Measurements from ENCODE around the gene MRC1. TPM values are rescaled to one million over a fixed set of nuclear protein-coding genes. Genes with fewer than 3 reads are reported as not detected.

Gene MRC1
- total and polyA plus RNA-seq, 4 donors: 14.0 to 161 (median 43.6) TPM

- ATAC-seq (ENCODE audit: insufficient read depth, low FRiP score): no peak
- no peak overlapping the region for H3K9ac ChIP-seq (ENCODE audit: insufficient read depth in 1 of 2, low read length in 2 of 2)
- WGBS, 2 donors: 65 to 70% methylated on average over 2 of the region's 2 CpGs
These were observed 57.9 kb downstream of the MRC1 start for GRCh38 chr10:17867056-17867455.

DNA sequence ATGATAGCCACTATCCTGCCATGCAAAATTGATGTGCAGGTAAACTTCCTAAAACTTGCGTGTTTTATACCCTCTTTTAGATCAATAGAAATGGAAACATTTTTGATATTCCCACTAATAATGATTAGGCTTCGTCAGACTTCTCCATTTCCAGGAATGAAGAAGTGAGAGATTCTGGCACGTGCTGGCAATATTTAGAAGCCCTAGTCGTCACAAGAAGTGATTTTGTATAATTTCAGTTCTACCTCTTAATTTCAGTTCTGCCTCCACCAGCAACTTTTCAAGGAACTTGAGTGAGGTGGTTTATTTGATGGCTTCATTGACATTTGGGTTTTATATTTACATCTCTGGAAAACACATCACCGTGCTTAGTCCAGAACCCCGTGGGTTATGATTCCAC is 61.9 kb downstream of the MRC1 start:
- H3K9ac ChIP-seq (ENCODE audit: insufficient read depth in 1 of 2, low read length in 2 of 2): no peak overlapping the region
- no peaks in the 10 kb centered on the region for H3K27me3 ChIP-seq (ENCODE audit: control insufficient read depth in 3 of 3, insufficient read depth in 3 of 3, low read length in 2 of 3)
- no peaks in the 10 kb centered on the region for H3K36me3 ChIP-seq (ENCODE audit: control insufficient read depth in 4 of 4, insufficient read depth in 4 of 4, low read length in 4 of 4)
- 74 to 84% methylated on average over 6 of the region's 6 CpGs for WGBS, 2 donors
- H3K4me3 ChIP-seq: no peak overlapping the region
- DNase-seq: no peak
- no peaks in the 10 kb centered on the region for H3K4me1 ChIP-seq (ENCODE audit: control insufficient read depth in 5 of 5, insufficient read depth in 5 of 5, low read length in 5 of 5)
- H3K9me3 ChIP-seq (ENCODE audit: control insufficient read depth in 4 of 4, insufficient read depth in 3 of 4, low read length in 3 of 4): no peaks in the 10 kb centered on the region
- TF ChIP-seq CTCF (IDR thresholded peaks at IDR 0.05; ENCODE audit: control extremely low read depth, extremely low read depth): no peak
- H3K27ac ChIP-seq (ENCODE audit: low read depth in 1 of 2, low read length in 1 of 2): no peak overlapping the region
- ATAC-seq (ENCODE audit: insufficient read depth, low FRiP score): no peak

More at GRCh38 chr10:17867056-17867455, 57.9 kb downstream of the MRC1 start:
- no peak for DNase-seq
- peaks cover 0 to 11% (median 0%) of the 10 kb centered on the region in 5 donors for H3K4me1 ChIP-seq (ENCODE audit: control insufficient read depth in 5 of 5, insufficient read depth in 5 of 5, low read length in 5 of 5)
- H3K27ac ChIP-seq (ENCODE audit: low read depth in 1 of 2, low read length in 1 of 2): no peak overlapping the region
- TF ChIP-seq CTCF (IDR thresholded peaks at IDR 0.05; ENCODE audit: control extremely low read depth, extremely low read depth): no peak
- no peak overlapping the region for H3K4me3 ChIP-seq
- no peaks in the 10 kb centered on the region for H3K36me3 ChIP-seq (ENCODE audit: control insufficient read depth in 4 of 4, insufficient read depth in 4 of 4, low read length in 4 of 4)
- H3K9me3 ChIP-seq (ENCODE audit: control insufficient read depth in 4 of 4, insufficient read depth in 3 of 4, low read length in 3 of 4): no peaks in the 10 kb centered on the region
- no peaks in the 10 kb centered on the region for H3K27me3 ChIP-seq (ENCODE audit: control insufficient read depth in 3 of 3, insufficient read depth in 3 of 3, low read length in 2 of 3)

DNA sequence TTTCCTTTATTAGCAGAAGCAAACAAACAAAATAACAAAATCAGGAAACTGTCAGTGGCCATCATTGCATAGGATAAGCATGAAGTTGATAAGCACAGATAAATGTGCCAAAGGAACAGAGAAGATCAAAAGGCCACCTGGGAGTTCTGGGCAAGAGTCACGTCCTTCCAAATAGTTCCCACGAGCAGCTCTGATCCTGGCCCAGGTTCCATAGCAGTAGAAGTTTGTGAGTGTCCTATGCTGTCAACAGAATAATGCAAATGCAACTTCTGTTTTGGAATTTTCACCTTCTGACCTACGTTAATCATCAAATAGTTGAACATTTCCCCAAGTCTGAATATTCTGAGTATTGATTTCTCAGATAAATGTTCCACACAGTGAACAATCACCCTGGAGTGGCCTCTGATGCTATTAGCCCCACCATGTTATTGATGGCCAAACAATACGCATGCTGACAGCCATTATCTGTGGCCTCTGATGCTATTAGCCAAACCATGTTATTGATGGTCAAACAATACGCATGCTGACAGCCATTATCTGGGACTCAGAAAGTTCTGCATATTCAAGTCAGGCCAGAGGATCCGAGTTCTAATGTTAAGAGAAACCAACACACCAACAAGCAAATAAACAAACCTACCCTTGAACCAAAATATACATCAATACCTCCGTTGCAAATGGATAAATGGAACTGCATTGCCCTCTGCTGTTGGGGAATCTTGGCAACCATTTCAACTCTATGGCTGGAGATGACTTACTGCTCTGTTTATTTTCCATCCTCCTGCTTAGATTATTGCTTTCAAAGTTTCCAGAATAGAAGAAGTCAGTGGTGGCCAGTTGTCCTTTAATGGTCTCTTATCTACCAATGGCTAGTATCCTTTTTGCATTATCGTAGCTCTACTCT is 63.3 kb downstream of the MRC1 start:
- peak; percentile 1 for TF ChIP-seq CTCF (IDR thresholded peaks at IDR 0.05; ENCODE audit: control extremely low read depth, extremely low read depth)
- Histone ChIP-seq H3K27ac (ENCODE audit: low read depth in 1 of 2, low read length in 1 of 2) (no peak overlapping the region), H3K4me1 (ENCODE audit: control insufficient read depth in 5 of 5, insufficient read depth in 5 of 5, low read length in 5 of 5) (no peaks in the 10 kb centered on the region), H3K9ac (ENCODE audit: insufficient read depth in 1 of 2, low read length in 2 of 2) (no peak overlapping the region), H3K9me3 (ENCODE audit: control insufficient read depth in 4 of 4, insufficient read depth in 3 of 4, low read length in 3 of 4) (no peaks in the 10 kb centered on the region), H3K36me3 (ENCODE audit: control insufficient read depth in 4 of 4, insufficient read depth in 4 of 4, low read length in 4 of 4) (no peaks in the 10 kb centered on the region), H3K27me3 (ENCODE audit: control insufficient read depth in 3 of 3, insufficient read depth in 3 of 3, low read length in 2 of 3) (no peaks in the 10 kb centered on the region), H3K4me3 (no peak overlapping the region)
- 65 to 69% methylated on average over 8 of the region's 8 CpGs for WGBS, 2 donors
- ATAC-seq (ENCODE audit: insufficient read depth, low FRiP score): no peak
- DNase-seq: peak in 1 of 3 donors; percentile 14
